ENCODE results near the gene GNB4. TPM values are rescaled to one million over a fixed set of nuclear protein-coding genes. Genes with fewer than 3 reads are reported as not detected.

The GNB4 gene
- total and polyA plus RNA-seq, 9 of the 15 experiments (the other 6 are each of a cell fraction or from before 2014, with no cell fraction given) = 6.8 to 36.7 (median 21.4) TPM

DNA sequence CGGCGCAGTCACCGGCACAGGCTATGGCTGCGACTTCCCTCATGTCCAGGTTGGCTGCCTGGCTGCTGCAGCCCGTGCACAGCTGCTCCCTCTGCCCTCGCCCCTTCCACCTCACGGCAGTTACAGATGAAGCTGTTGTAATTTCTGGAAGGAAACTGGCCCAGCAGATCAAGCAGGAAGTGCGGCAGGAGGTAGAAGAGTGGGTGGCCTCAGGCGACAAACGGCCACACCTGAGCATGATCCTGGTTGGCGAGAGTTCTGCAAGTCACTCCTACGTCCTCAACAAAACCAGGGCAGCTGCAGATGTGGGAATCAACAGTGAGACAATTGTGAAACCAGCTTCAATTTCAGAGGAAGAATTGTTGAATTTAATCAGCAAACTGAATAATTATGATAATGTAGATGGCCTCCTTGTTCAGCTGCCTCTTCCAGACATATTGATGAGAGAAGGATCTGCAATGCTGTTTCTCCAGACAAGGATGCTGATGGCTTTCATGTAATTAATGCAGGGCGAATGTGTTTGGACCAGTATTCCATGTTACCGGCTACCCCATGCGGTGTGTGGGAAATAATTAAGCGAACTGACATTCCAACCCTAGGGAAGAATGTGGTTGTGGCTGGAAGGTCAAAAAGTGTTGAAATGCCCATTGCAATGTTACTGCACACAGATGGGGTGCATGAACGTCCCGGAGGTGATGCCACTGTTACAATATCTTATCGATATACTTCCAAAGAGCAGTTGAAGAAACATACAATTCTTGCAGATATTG is 13.2 kb upstream of the GNB4 start:
- 30% methylated on average over 17 of the region's 19 CpGs for WGBS (ENCODE audit: insufficient coverage, low coverage, missing lambda C conversion rate)
- ATAC-seq = peak; percentile 84
- intact Hi-C loops (cut with micrococcal nuclease) = no loop called here
- no TSS peak for BruUV-seq (replicated peaks)
- Histone ChIP-seq H3K4me2 (ENCODE audit: insufficient read depth, low read length) (peak overlapping the region; percentile 29; the same call in 1 of the 2 replicates), H2AFZ (ENCODE audit: low read depth, low read length) (peak overlapping the region; percentile 85), H3K4me3 (no peak overlapping the region), H3K4me1 (replicated peaks in 1 of 2; ENCODE audit: control insufficient read depth in 2 of 2, insufficient read depth in 2 of 2, low read length in 2 of 2) (peaks cover 4 to 5% of the 10 kb centered on the region in 2 experiments; a peak in 1 of 5 replicates), H3K36me3 (ENCODE audit: control insufficient read depth, insufficient read depth, low read length) (no peaks in the 10 kb centered on the region), H3K27ac (ENCODE audit: extremely low read depth, low read depth, low read length) (no peak overlapping the region), H3K79me2 (ENCODE audit: control insufficient read depth, insufficient read depth, low read length) (no peaks in the 10 kb centered on the region), H4K20me1 (replicated peaks; ENCODE audit: control insufficient read depth, insufficient read depth, low read length) (no peaks in the 10 kb centered on the region), H3K27me3 (ENCODE audit: control insufficient read depth in 2 of 2, insufficient read depth in 2 of 2, low read length in 2 of 2) (peaks cover under 1 to 3% of the 10 kb centered on the region in 2 experiments; a peak in 3 of 5 replicates), H3K9me1 (ENCODE audit: control insufficient read depth, insufficient read depth, low read length) (no peaks in the 10 kb centered on the region), H3K9ac (ENCODE audit: insufficient read depth in 1 of 2, low read depth in 2 of 2, low read length in 2 of 2) (peak overlapping the region in 1 of 2 experiments; percentile 68; a peak in 1 of 4 replicates), H3K9me3 (replicated peaks; ENCODE audit: control insufficient read depth, insufficient read depth, low read depth, low read length) (no peaks in the 10 kb centered on the region)
- TF ChIP-seq EP300 (IDR thresholded peaks at IDR 0.05; ENCODE audit: low read length) (no peak), HOXB6 (CRISPR knock-in tag; IDR thresholded peaks at IDR 0.05; ENCODE audit: borderline replicate concordance) (no peak), ZNF316 (IDR thresholded peaks at IDR 0.05) (peak; percentile 41; the same call in 1 of the 2 replicates), NRF1 (conservative IDR thresholded peaks at IDR 0.05 in 1 of 2, IDR thresholded peaks at IDR 0.05 in 1 of 2) (peak; percentile 57 to 60), CEBPG (CRISPR knock-in tag; IDR thresholded peaks at IDR 0.05) (no peak), CEBPG (tag; conservative IDR thresholded peaks at IDR 0.05 in 1 of 2, IDR thresholded peaks at IDR 0.05 in 1 of 2) (no peak), C11orf30 (IDR thresholded peaks at IDR 0.05; ENCODE audit: low read depth) (peak; percentile 31; the same call in 1 of the 2 replicates), L3MBTL2 (IDR thresholded peaks at IDR 0.05) (0 out of 2 replicates have a peak, but pooled peaks have one; percentile 17), CREM (IDR thresholded peaks at IDR 0.05; ENCODE audit: low read depth) (0 out of 2 replicates have a peak, but pooled peaks have one; percentile 23), NFE2 (IDR thresholded peaks at IDR 0.05; ENCODE audit: low read depth) (peak; percentile 70), ZNF707 (CRISPR knock-in tag; conservative IDR thresholded peaks at IDR 0.05) (no peak), PHB (CRISPR knock-in tag; IDR thresholded peaks at IDR 0.05) (no peak), KHSRP (IDR thresholded peaks at IDR 0.05) (no peak), ZNF695 (CRISPR knock-in tag; IDR thresholded peaks at IDR 0.05) (no peak), KDM4B (IDR thresholded peaks at IDR 0.05; ENCODE audit: borderline replicate concordance in 2 of 2, low read depth in 1 of 2) (no peak), FIP1L1 (IDR thresholded peaks at IDR 0.05; ENCODE audit: low read depth, low read length, poor library complexity, severe bottlenecking) (no peak), MEF2D (tag; conservative IDR thresholded peaks at IDR 0.05; ENCODE audit: low read depth) (no peak)
- TF ChIP-seq, protein P1, sequence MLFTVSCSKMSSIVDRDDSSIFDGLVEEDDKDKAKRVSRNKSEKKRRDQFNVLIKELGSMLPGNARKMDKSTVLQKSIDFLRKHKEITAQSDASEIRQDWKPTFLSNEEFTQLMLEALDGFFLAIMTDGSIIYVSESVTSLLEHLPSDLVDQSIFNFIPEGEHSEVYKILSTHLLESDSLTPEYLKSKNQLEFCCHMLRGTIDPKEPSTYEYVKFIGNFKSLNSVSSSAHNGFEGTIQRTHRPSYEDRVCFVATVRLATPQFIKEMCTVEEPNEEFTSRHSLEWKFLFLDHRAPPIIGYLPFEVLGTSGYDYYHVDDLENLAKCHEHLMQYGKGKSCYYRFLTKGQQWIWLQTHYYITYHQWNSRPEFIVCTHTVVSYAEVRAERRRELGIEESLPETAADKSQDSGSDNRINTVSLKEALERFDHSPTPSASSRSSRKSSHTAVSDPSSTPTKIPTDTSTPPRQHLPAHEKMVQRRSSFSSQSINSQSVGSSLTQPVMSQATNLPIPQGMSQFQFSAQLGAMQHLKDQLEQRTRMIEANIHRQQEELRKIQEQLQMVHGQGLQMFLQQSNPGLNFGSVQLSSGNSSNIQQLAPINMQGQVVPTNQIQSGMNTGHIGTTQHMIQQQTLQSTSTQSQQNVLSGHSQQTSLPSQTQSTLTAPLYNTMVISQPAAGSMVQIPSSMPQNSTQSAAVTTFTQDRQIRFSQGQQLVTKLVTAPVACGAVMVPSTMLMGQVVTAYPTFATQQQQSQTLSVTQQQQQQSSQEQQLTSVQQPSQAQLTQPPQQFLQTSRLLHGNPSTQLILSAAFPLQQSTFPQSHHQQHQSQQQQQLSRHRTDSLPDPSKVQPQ (CRISPR knock-in tag; IDR thresholded peaks at IDR 0.05; ENCODE audit: borderline replicate concordance) = no peak
- no peak for FAIRE-seq
- DNase-seq (ENCODE audit: extremely low read depth in 1 of 4, low spot score in 3 of 4) = peak in 1 of 4 experiments; percentile 29
- POLR2A ChIA-PET = interaction anchor here (0.6 kb wide), 2 partner anchors 113 to 1032 kb away, joined by 3 read pairs; no protein-coding TSS in a partner anchor
- CTCF ChIA-PET (ENCODE audit: low intra/inter-chr PET ratio) = no interaction called here
- in situ Hi-C loops (cut with MboI) = loop anchor here (5.0 kb wide), 1 partner anchor 73 kb away; no protein-coding TSS in a partner anchor

All from K562 (cell line).